ENCODE measurements around the gene RNF14.
"Not testable (repeated sequence)": the region's sequence is repeated elsewhere in the genome, so short reads cannot be mapped to it uniquely, and the experiment has no call there.

Gene RNF14, protein sequence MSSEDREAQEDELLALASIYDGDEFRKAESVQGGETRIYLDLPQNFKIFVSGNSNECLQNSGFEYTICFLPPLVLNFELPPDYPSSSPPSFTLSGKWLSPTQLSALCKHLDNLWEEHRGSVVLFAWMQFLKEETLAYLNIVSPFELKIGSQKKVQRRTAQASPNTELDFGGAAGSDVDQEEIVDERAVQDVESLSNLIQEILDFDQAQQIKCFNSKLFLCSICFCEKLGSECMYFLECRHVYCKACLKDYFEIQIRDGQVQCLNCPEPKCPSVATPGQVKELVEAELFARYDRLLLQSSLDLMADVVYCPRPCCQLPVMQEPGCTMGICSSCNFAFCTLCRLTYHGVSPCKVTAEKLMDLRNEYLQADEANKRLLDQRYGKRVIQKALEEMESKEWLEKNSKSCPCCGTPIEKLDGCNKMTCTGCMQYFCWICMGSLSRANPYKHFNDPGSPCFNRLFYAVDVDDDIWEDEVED

DNA sequence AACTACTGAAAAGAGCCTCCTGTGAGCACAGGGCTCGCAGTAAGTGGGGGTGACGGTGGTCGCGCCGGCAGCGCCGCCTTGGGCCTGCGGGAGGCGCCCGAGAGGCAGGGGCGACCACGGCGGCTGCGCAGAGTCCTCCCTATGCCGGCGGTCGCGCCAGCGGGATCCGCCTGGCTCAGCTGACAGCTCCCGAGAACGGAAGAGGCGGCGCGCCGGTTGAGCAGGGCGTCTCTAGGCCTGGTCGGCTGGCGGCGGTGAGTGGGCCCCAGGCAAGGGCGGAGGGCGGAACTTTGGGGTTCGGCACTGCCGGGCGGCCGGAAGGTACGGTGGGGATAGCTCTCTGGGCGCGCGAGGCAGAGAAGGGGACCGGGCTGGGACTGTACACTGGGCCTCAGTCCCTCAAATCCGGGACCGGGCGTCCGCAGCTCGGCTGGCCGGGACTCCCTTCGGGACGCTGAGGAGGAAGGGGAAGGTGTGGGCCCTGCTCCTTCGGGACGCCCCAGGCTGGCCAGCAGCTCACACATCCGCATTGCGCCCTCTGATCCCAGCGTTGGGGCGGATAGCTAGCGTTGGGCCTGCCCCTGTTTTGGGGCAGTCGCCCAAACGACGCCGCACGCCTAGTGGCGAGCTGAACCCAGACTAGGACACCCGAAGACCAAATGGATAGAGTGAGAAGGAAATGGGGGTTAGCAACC lies at the start of gene RNF14:
TSS of gene RNF14 (plus strand) at position 192 of the 695 bp plus-strand sequence. CDS start 4,484 bp downstream, outside the sequence.
- peak; percentile 84 for DNase-seq

DNA sequence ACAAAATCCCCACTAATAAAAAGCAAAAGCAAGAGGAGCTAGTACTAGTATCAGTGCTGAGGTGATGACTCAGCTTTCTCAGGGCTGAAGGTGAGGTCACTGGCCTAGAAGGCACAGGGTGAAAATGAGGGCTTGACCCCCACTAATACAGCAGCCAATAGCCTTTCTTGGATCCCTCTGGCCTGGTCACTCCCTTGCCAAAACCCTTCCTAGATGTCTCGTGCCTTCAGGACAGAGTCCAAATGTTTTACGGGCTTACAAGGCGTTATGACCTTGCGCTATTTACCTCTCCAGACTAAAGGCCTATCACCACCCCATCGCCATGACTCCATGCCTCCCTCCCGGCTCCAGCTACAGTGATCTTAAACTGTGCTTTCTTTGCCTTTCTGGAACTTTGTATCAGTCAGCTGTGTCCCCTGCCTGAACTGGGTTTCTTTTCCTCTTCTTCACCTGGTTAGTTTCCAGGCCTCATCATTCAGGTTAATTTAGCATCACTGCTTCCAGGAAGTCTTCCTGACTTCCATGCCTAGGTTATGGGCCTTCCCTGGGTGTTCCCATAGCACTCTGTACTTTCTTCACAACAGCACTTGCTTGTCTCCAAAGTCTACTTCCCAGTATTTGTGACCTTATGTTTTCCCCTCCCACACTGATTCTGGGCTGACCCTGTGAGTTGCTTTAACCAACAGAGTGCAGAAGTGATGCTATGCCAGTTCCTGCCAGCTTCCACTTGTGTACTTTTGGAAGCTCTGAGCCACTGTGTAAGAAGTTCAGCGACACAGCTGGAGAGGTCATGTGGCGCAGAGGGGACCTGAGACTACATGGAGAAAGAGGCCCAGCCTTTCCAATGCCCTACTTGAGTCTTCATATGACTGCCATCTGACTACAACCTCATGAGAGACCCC lies 49.4 kb upstream of the RNF14 start:
- DNase-seq, result no peak

DNA sequence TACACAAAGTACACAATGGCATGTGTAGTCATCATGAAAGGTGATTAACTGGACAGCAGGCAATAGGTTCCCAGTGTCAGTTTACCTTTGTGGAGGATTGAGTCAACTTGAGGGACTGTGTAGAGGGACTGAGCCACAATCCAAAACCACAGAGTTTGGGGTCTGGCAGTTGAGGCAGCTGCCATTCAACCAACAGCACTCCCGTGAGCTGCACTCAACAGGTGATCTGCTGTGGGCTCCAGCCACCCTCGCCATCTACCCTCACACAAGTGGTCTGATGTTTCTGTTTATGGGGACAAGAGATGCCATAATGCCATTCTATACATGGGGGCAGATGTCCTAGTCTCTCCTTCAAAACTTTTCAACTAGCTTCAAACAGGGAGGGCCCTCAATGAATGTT lies 48.1 kb upstream of the RNF14 start:
- no peak for DNase-seq

DNA sequence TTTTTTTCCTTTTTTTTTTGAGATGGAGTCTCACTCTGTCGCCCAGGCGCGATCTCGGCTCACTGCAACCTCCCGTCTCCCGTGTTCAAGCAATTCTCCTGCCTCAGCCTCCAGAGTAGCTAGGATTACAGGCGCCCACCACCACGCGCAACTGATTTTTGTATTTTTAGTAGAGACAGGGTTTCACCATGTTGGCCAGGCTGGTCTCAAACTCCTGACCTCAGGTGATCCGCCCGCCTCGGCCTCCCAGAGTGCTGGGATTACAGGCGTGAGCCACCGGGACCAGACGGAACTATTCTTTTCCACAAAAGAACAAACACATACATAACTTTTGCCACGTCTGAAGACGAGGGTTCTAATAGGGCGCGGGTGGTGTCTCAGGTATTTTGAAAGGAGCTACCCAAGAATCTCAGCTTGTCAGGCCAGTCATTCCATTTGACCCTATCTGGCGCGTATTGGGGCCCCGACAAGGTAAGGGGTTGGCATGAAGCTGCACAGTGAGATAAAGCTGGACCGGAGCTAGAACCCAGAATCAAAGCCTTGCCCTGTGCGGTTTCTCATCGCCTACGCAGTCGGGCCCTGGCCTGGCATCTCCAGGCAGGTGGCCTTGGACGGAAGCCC lies 46.0 kb upstream of the RNF14 start:
- DNase-seq, result not testable (repeated sequence)

DNA sequence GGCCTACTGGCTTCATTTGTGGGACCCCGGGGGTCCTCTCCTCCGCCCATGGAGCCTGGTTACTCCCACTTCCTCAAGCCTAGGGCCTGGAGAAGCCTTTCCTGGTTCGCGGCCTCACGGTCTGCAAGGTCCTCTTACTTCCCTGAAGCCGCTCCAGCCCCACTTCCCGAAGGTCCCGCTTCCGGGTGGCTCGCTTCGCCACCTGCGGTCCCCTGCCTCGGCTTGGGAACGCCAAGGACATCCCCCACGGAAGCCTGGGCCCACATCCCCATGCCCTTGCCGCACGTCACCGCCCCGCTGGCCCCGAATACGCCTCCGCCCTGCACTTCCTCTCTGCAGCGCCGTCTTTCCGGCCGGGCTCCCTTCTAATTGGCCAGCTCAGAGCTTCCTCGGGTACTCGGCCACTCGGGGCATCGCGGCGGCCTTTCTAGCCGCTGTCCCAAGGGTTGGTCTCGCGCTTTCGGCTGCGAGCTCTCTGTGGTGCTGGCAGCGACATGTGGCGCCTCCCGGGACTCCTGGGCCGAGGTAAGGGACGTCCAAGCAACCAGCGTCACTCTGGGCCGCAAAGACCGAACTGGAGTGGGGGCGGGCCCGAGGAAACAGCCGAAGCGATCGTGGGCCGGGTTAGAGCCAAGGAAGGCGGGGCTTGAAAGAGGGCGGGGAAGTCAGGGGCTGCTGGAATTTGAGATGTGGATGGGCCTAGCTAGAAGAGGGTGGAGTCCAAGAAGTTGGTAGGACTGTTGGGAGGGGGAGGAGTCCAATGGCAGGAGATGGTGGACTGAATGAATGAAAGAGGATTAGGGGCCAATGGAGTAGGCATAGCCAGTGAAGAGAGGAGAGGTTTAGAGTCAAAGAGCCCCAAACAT lies 45.2 kb upstream of the RNF14 start, which contains the start of gene DELE1:
TSS of gene DELE1 (plus strand) at position 424 of the 866 bp plus-strand sequence. CDS start at position 495, 71 bp downstream.
- DNase-seq, result peak; percentile 88

DNA sequence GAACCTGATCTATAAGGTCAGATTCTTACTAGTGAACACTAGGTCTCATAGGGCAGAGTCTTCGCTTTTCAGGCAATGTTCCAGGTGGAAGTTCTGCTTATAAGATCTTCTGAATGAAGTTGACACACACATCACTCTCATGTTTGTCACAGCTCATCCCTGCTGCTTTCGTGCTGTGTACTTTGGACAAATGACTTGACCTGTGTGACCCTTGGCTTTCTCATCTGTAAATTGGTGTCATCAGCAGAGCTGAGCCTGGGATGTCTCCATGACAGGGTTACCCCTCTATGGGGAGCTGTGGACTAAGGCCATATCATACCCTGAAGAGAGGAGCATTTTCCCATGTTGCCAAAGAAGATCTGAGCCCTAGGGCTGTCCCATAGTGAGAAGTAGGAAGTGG lies 42.5 kb upstream of the RNF14 start:
- no peak for DNase-seq

DNA sequence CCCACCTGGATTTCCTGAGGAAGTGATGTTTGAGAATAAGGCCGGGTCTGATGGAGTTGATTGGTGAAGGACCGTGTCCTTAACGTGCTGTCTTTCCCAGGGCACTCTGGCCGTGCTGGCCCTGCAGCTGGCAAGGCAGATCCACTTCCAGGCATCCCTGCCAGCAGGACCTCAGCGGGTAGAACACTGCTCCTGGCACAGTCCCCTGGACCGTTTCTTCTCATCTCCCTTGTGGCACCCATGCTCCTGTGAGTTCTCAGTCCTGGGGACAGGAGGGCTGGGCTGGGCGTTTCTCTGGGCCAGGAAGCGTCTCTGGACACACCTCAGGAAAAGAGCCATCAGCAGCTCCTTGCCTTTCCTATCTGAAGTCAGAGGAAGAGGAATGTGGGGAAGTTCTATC lies 40.9 kb upstream of the RNF14 start:
- DNase-seq, result no peak

DNA sequence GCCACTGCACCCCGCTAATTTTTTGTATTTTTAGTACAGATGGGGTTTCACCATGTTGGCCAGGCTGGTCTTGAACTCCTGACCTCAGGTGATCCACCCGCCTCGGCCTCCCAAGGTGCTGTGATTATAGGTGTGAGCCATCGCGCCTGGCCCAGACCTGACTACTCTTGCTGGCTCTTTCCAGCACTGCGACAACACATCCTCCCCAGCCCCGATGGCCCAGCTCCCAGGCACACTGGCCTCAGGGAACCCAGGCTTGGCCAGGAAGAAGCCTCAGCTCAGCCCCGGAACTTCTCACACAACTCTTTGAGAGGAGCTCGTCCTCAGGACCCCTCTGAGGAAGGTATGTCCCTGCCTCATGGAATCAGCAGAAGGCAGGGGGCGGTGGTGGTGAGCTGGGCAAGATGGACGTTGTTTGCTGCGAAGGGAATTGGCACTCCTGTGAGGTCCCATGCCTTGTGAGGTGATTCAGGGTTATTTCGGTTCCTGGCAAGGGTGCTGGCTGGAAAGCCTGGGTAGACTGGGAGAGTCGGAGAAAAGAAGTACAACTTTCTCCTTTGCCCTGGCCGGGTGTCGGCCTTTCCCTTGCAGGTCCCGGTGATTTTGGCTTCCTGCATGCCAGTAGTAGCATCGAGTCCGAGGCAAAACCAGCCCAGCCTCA lies 39.4 kb upstream of the RNF14 start:
- DNase-seq, result no peak

DNA sequence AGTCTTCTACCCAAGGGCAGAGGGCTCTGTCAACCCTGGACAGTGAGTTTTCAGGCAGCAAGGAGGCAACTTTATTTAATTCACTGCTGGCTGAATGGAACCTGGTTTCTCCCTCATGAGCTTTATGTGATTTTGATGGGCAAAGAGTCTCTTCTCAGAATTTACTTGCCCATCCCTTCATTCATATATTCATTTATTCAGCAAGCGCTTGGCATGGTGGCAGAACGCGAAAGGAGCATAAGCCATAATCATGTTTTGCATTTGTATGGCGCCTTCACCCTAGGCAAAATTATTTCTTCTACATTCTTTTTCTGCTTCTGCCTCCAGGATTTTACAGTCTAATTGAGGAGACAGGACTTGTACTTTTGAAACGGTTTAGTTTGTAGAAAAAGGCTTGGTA lies 37.2 kb upstream of the RNF14 start:
- DNase-seq, result no peak

DNA sequence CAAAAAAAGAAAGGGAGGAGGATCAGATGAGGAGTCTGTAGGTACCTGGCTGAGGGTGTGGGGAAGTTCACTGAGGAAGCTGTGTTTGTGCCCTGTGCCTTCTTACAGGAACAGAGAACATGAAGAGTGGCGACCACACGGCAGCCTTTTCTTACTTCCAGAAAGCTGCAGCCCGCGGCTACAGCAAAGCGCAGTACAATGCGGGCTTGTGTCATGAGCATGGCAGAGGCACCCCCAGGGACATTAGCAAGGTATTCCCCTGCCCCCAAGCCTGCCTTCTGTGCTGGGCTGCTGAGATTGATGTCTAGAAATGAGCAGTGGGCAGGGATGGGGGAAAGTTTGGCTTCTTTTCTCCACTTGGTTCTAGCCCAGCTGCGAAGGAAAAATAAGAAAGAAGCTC lies 35.8 kb upstream of the RNF14 start:
- DNase-seq, result no peak

DNA sequence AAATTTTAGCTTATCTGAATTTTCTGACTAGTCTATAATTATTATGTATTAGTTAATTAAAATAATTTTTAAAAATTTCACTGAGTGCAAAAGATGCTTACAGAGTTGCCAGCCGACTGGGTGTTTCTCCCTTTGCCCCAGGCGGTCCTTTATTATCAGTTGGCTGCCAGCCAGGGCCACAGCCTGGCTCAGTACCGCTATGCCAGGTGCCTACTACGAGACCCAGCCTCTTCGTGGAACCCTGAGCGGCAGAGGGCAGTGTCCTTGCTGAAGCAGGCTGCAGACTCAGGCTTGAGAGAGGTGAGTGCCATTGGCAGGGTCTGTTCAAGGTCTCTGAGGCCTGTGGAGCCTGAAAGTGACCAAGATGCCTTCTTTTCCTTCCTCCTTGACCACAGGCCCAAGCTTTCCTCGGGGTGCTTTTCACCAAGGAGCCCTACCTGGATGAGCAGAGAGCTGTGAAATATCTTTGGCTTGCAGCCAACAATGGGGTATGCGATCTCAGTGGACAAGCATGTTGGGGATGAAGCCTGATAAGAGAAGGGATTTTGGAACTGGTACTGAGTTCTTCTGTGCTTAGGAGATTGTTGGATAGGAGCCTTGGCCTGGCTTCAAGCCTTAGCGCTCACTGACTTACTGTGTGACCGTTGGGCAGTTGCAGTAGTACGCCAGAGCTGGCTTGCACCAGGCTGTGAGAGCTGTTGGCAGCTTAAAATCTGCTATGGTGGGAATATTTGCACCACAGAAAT lies 34.6 kb upstream of the RNF14 start:
- no peak for DNase-seq

DNA sequence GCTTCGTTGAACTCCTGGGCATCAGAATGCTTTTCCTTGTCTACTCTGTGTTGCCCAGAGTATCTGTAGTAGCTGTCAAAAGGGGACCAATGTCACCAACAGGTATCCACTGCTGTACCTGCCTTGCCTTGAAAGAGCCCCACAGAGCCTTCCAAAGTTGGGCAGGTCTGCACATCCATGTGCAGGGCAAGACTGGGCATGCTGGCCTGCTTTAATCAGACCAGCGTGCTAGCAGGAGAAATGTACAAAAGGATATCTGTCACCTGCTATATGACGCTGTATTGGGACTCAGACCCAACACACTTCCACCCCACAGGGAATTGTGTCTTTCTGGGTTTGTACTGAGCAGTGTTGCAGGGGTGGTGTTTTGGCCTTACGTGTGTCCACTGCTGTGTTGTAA lies 33.4 kb upstream of the RNF14 start:
- DNase-seq, result no peak

DNA sequence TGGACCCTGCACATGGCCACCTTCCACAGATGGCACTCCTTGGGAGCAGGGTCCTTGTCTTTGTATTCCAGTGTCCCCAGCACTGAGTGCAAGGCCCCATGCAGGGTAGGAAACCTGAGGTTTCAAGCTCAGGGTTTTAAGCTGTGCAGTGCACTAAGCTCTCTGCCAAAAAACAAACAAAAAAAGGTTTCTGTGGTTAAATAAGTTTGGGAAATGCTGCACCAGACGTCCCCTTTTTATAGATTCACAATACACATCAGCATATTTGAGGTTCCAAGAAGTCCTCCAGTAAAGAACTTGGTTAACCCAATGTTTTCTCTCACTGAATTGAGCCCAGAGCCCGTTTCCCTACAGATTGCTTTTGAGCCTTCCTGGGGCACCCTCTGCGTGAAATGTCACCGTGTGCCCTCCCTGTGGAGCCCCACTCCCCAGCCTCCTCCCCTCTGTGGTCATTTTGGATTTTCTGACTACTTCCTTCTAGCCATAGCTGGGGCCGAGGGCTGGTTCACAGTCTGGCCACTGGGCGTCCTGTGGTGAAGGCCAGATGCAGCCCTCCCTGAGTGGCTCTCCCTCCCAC lies 28.1 kb upstream of the RNF14 start:
- no peak for DNase-seq

DNA sequence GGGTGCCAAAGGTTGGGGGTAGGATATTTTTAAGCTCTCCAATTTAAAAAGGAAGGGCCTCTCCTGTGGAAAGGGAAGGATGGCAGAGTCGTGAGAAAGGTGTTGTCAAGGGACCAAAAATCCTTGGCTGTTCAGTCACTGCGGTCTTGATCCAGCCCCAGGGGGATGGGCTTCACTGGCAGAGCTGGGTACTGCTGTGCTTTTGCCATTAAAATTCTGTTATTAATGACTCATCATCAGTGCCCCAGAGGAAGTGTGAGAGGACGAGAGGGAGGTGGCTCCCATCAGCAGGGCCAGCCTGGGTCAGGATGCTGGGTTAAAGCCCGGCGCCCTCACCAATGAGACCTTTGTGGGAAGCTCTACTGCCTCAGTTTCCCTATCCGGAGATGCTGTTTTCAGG lies 27.6 kb upstream of the RNF14 start:
- no peak for DNase-seq

DNA sequence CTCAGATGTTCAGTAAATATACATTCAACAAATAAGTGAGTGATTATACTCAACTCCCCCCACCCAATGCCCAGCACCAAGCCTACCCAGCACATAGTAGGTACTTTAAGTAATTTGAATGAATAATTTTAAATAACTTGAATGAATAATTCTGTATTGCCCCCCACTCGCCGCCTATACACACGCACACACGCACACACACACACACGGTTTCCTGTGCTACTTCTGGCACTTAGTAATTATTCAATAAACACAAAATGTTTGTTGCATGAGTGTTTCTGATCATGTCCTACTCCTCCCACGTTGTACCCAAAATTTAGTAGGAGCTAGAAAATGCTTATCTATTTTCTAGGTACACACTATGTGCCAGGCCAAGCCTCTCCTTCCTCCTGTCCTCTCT lies 27.1 kb upstream of the RNF14 start:
- DNase-seq, result no peak

DNA sequence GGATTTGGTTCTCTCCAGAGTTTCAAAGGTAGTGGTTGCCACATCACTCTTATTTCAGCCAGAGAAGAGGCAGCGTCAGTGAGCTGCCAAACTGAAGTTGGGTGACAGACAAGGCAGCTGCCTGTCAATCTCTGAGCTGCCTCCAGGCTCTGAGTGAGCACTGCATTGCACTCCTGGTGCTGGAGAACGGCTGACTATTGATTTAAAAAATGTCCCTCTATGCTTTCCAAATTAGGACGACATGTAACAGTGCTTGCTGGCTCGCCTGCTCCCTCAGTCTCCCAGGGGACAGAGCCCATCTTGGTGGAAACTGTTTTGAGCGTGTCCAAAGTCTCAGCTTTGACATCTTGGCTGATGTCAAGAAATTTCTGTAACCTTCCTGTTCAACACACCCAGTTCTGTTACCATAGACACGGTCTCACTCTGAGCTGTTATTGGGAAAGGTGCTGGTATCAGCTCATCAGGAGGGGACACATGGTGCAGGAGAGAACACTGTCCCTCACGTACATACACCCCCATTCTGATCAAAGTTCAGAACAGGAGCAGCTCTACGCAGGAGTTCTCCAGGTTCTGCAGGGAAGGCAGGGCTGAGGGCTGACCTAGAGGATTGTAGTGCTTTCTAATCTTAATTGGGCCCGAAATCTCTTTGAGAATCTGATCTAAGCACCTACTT lies 26.6 kb upstream of the RNF14 start:
- no peak for DNase-seq

DNA sequence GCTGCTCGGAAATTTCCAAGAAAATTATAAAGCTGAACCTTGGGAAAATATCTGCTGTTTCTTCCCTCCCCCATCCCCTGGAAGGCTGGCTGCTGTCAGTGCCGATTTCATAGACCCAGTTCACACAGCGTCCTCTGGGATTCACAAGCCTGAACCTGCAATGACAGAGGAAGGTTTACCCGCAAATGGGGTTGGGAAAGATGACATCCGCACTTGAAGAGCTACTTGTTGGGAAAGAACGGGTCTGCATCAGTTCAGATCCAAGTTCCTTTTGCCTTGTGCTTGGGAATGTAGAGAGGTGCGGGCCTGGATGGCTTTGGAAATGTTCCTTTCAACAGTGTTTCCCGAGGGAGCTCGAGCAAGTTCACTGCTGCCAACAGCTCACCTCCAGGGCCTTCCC lies 24.8 kb upstream of the RNF14 start:
- DNase-seq, result no peak

DNA sequence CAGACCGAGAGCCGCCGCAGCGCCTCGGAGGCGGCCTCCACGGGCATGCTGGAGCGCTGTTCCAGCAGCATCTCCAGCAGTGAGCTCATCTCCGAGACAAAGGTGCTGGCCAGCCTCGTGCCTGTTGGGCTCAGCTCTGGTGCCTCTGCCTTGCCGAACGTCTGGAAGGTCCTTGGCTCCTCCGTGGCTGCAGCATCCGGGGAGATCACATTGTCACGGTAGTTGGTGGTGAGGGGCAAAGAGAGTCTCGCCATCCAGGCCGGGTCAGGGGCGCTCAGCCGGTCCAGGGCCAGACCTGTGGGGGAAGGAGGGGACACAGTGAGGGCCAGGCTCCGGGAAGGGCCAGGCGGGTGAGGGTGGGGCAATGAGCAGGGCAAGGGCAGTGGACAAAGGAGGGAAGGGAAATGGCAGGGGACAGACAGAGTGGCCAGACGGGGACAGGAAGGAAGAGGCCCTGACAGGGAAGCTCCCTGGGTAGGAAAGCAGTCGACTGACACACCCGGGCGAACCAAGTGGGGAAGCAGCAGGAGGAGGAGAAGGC lies 23.3 kb upstream of the RNF14 start:
- DNase-seq, result no peak

DNA sequence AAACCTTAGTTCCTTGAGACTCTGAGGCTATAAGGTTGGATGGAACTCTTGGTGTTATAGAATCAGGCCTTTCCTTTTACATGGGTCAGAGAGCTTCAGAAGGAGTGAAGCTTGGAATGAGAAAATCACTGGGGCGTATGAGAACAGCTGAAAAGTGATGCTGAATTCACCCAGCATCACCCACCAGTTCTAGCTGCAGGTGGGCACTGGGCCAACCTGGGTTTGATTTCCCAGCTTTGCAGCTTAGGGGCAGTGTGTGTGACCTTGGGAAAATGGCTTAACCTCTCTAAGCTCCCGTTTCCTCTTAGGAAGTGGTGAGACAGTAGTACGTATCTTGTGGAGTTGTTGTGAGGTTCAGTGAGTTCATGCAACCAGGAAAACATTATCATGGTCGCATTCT lies 21.6 kb upstream of the RNF14 start:
- DNase-seq, result no peak

Measured in activated CD4-positive, alpha-beta T cell treated with anti-CD3 and anti-CD28 coated beads for 1 hour (primary cell).